Glutamatergic neuron (in vitro differentiated cells): ENCODE results near the gene RNF114. TPM values are rescaled to one million over a fixed set of nuclear protein-coding genes. Genes with fewer than 3 reads are reported as not detected.
"Not testable (repeated sequence)": the region's sequence is repeated elsewhere in the genome, so short reads cannot be mapped to it uniquely, and the experiment has no call there.

ENCODE experiments used
- DNase-seq: peaks from one replicate; pipeline ENCODE4 v3.0.0; 2022
- H3K27ac Mint-ChIP-seq: one replicate; pipeline ENCODE4 v1.8.0; 2020; ENCODE audit warnings: mild to moderate bottlenecking, mixed read lengths, inconsistent platforms; ENCODE audit not compliant: unreplicated experiment
- H3K27me3 Mint-ChIP-seq: one replicate; pipeline ENCODE4 v1.8.0; 2020; ENCODE audit warnings: mild to moderate bottlenecking, moderate library complexity, mixed read lengths, inconsistent platforms; ENCODE audit not compliant: unreplicated experiment
- H3K36me3 Mint-ChIP-seq: one replicate; pipeline ENCODE4 v1.8.0; 2020; ENCODE audit warnings: mild to moderate bottlenecking, mixed read lengths, inconsistent platforms; ENCODE audit not compliant: unreplicated experiment
- H3K4me1 Mint-ChIP-seq: one replicate; pipeline ENCODE4 v1.8.0; 2020; ENCODE audit warnings: mild to moderate bottlenecking, low read depth, mixed read lengths, inconsistent platforms; ENCODE audit not compliant: unreplicated experiment
- H3K4me3 Mint-ChIP-seq: one replicate; pipeline ENCODE4 v1.8.0; 2020; ENCODE audit warnings: mild to moderate bottlenecking, mixed read lengths, inconsistent platforms; ENCODE audit not compliant: unreplicated experiment
- H3K9me3 Mint-ChIP-seq: one replicate; pipeline ENCODE4 v1.8.0; 2020; ENCODE audit warnings: mild to moderate bottlenecking, moderate library complexity, mixed read lengths, inconsistent platforms; ENCODE audit not compliant: unreplicated experiment
- CTCF ChIP-seq: fragments of 200-600 bp; sonication (generic); IDR thresholded peaks from one replicate; pipeline ENCODE4 v1.5.0; 2021; ENCODE audit not compliant: partially characterized antibody, unreplicated experiment
- total RNA-seq: library from RNA; stranded (reverse); fragmentation: NEBNext Ultra II Directional; extraction: Animal tissue kit (Norgen Biotek cat#: 25700); gene quantifications from one replicate; pipeline ENCODE4 v1.2.1, GENCODE V29; 2021; ENCODE audit not compliant: unreplicated experiment

RNF114 gene
- total RNA-seq, 1 donor from 2014 or later: 64.2 TPM

- no peak overlapping the region for H3K27ac Mint-ChIP-seq
- H3K9me3 Mint-ChIP-seq: peaks cover 2% of the 10 kb centered on the region
- no peak for DNase-seq
- H3K4me3 Mint-ChIP-seq: no peak overlapping the region
- no peaks in the 10 kb centered on the region for H3K4me1 Mint-ChIP-seq
- no peaks in the 10 kb centered on the region for H3K36me3 Mint-ChIP-seq
- no peak for TF ChIP-seq CTCF
- H3K27me3 Mint-ChIP-seq: peaks cover 2% of the 10 kb centered on the region
Measured at GRCh38 chr20:49948809-49949507, 12.8 kb downstream of the RNF114 start.

DNA sequence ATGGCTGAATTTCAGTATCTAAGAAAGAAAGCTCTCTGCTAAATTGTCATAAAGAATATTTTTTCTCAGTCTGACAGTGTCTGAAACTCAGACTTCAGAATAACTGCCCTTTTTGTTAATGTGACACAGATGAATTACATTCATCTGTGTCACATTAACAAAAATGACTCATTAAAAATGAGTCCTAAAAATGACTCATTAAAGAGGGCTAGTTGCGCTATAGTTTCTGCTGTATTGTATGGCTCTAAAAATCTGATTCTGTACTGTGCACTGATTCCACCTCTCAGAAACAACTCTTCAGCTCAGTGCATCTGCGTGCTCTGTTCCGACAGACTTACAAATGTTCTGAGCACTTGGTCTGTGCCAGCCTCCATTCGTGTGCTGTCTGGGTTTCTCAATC lies 15.0 kb downstream of the RNF114 start:
- H3K4me1 Mint-ChIP-seq: no peaks in the 10 kb centered on the region
- peaks cover 2% of the 10 kb centered on the region for H3K27me3 Mint-ChIP-seq
- no peaks in the 10 kb centered on the region for H3K36me3 Mint-ChIP-seq
- TF ChIP-seq CTCF: no peak
- H3K27ac Mint-ChIP-seq: no peak overlapping the region
- no peak overlapping the region for H3K4me3 Mint-ChIP-seq
- H3K9me3 Mint-ChIP-seq: peaks cover 4% of the 10 kb centered on the region
- no peak for DNase-seq

GRCh38 chr20:49955167-49955566 lies 19.0 kb downstream of the RNF114 start:
- Mint-ChIP-seq H3K27ac (no peak overlapping the region), H3K4me3 (no peak overlapping the region), H3K9me3 (peaks cover 4% of the 10 kb centered on the region), H3K27me3 (no peaks in the 10 kb centered on the region), H3K4me1 (no peaks in the 10 kb centered on the region), H3K36me3 (peaks cover 7% of the 10 kb centered on the region)
- TF ChIP-seq CTCF: no peak
- DNase-seq: no peak

GRCh38 chr20:49955830-49956396 lies 19.7 kb downstream of the RNF114 start:
- not testable (repeated sequence) for H3K27ac Mint-ChIP-seq, H3K36me3 Mint-ChIP-seq, H3K4me3 Mint-ChIP-seq, H3K27me3 Mint-ChIP-seq, H3K4me1 Mint-ChIP-seq, DNase-seq, H3K9me3 Mint-ChIP-seq

- H3K4me3 Mint-ChIP-seq: no peak overlapping the region
- peaks cover 7% of the 10 kb centered on the region for H3K36me3 Mint-ChIP-seq
- H3K27ac Mint-ChIP-seq: no peak overlapping the region
- no peak for TF ChIP-seq CTCF
- DNase-seq: no peak
- H3K9me3 Mint-ChIP-seq: peaks cover 4% of the 10 kb centered on the region
- no peaks in the 10 kb centered on the region for H3K4me1 Mint-ChIP-seq
- no peaks in the 10 kb centered on the region for H3K27me3 Mint-ChIP-seq
Measured at GRCh38 chr20:49956689-49957088, 20.5 kb downstream of the RNF114 start.

- DNase-seq: not testable (repeated sequence)
Measured at GRCh38 chr20:49957089-49957938, 21.1 kb downstream of the RNF114 start.

More at GRCh38 chr20:49957089-49957938, 21.1 kb downstream of the RNF114 start:
- not testable (repeated sequence) for H3K4me1 Mint-ChIP-seq, H3K36me3 Mint-ChIP-seq, H3K27ac Mint-ChIP-seq, H3K27me3 Mint-ChIP-seq, H3K4me3 Mint-ChIP-seq, H3K9me3 Mint-ChIP-seq
